ENCODE data around the gene AGXT2. TPM values are rescaled to one million over a fixed set of nuclear protein-coding genes. Genes with fewer than 3 reads are reported as not detected.
A peak's percentile ranks its signal among the peaks of the same experiment; 100 is the strongest.

Gene AGXT2
- total and polyA plus RNA-seq, 2 of the 13 experiments (the other 11 are each of a cell fraction or from before 2014, with no cell fraction given): 0.04 to 0.13 TPM

- TF ChIP-seq ZNF567 (CRISPR knock-in tag; IDR thresholded peaks at IDR 0.05; ENCODE audit: borderline replicate concordance) (no peak), SATB2 (CRISPR knock-in tag; IDR thresholded peaks at IDR 0.05) (no peak), ZNF512B (CRISPR knock-in tag; IDR thresholded peaks at IDR 0.05; ENCODE audit: borderline replicate concordance) (no peak), PRDM10 (CRISPR knock-in tag; IDR thresholded peaks at IDR 0.05; ENCODE audit: low read depth) (no peak)
These were observed 1.2 kb upstream of the AGXT2 start (continued) for GRCh38 chr5:35048910-35049309.

GRCh38 chr5:35046774-35047173 lies 975 bp downstream of the AGXT2 start:
- Histone ChIP-seq H4K20me1 (ENCODE audit: insufficient read depth, low read length) (no peaks in the 10 kb centered on the region), H3K27me3 (ENCODE audit: control insufficient read depth in 1 of 2, insufficient read depth in 2 of 2, low read length in 2 of 2) (no peaks in the 10 kb centered on the region), H3K79me2 (ENCODE audit: insufficient read depth, low read length) (no peaks in the 10 kb centered on the region), H3K4me3 (replicated peaks in 1 of 3; ENCODE audit: insufficient read depth in 1 of 3, low read depth in 2 of 3, low read length in 3 of 3) (no peak overlapping the region), H3K9ac (ENCODE audit: insufficient read depth, low read depth, low read length) (no peak overlapping the region), H3K36me3 (replicated peaks in 1 of 2; ENCODE audit: control insufficient read depth in 1 of 2, insufficient read depth in 2 of 2, low read length in 2 of 2) (no peaks in the 10 kb centered on the region), H3K4me2 (ENCODE audit: low read depth, low read length) (no peak overlapping the region), H3K4me1 (ENCODE audit: insufficient read depth, low read length) (peaks cover 52% of the 10 kb centered on the region), H3K27ac (ENCODE audit: extremely low read length, insufficient read depth, low read length) (no peak overlapping the region), H2AFZ (ENCODE audit: low read length) (no peak overlapping the region), H3K9me3 (ENCODE audit: low read length) (no peaks in the 10 kb centered on the region)
- TF ChIP-seq ZBTB26 (CRISPR knock-in tag; IDR thresholded peaks at IDR 0.05; ENCODE audit: borderline replicate concordance): no peak
- TF ChIP-seq ZNF20 (CRISPR knock-in tag; IDR thresholded peaks at IDR 0.05): no peak
- no TSS peak for BruUV-seq (replicated peaks)
- ATAC-seq (0 out of 3 replicates have a peak, but pooled peaks have one; percentile 25), DNase-seq (ENCODE audit: low spot score) (no peak), FAIRE-seq (no peak)
- 32% methylated on average over 4 of the region's 4 CpGs for WGBS (ENCODE audit: low lambda C conversion rate)
- ChIA-PET CTCF (ENCODE audit: low intra/inter-chr PET ratio, low total read pairs) (no interaction called here), POLR2A (no interaction called here)
- intact Hi-C loops (cut with micrococcal nuclease; ENCODE audit: unreplicated experiment) (no loop called here), in situ Hi-C loops (cut with HindIII; ENCODE audit: extremely low pct_ligation_motif_present, low pct_unique_long_range_greater_than_20kb) (no loop called here)
